Activated CD8-positive, alpha-beta T cell treated with anti-CD3 and anti-CD28 coated beads for 36 hours (primary cell): ENCODE data around the gene TRIM34. TPM values are rescaled to one million over a fixed set of nuclear protein-coding genes. Genes with fewer than 3 reads are reported as not detected.
A peak's percentile ranks its signal among the peaks of the same experiment; 100 is the strongest.

ENCODE experiments used
- ATAC-seq: fragments of 200-7000 bp; cut with Tn5 transposase; one replicate; pipeline ENCODE4 v1.10.0; 2021; ENCODE audit warnings: mild to moderate bottlenecking, moderate library complexity
- CTCF ChIA-PET: fragments of 350-600 bp; sonication (Branson Sonifier 250); formaldehyde crosslinking; loops from one replicate; lab custom pipeline; 2021; ENCODE audit warnings: antibody characterized with exemption; lab: Charles Lee
- POLR2A ChIA-PET: fragments of 350-600 bp; sonication (Branson Sonifier 250); formaldehyde crosslinking; loops from one replicate; lab custom pipeline; 2021; ENCODE audit warnings: antibody characterized with exemption; lab: Charles Lee
- DNase-seq: peaks from one replicate; pipeline ENCODE4 v3.0.0-alpha.2; 2020
- H3K27ac Mint-ChIP-seq: one replicate; pipeline ENCODE4 v1.8.0; 2021; ENCODE audit warnings: mild to moderate bottlenecking, mixed read lengths
- H3K27me3 Mint-ChIP-seq: one replicate; pipeline ENCODE4 v1.8.0; 2021; ENCODE audit warnings: mixed read lengths
- H3K36me3 Mint-ChIP-seq: one replicate; pipeline ENCODE4 v1.8.0; 2021; ENCODE audit warnings: low read depth, mixed read lengths
- H3K4me1 Mint-ChIP-seq: one replicate; pipeline ENCODE4 v1.8.0; 2021; ENCODE audit warnings: low read depth, mixed read lengths
- H3K4me3 Mint-ChIP-seq: one replicate; pipeline ENCODE4 v1.8.0; 2021; ENCODE audit warnings: mild to moderate bottlenecking, moderate library complexity, mixed read lengths
- H3K9me3 Mint-ChIP-seq: one replicate; pipeline ENCODE4 v1.8.0; 2021; ENCODE audit warnings: mixed read lengths
- intact Hi-C: fragments of 100-400 bp; cut with micrococcal nuclease; formaldehyde crosslinking; loops from one replicate; pipeline ENCODE4 v1.10.0; 2022
- total RNA-seq, 2 experiments: library from RNA; stranded (reverse); gene quantifications; one replicate each; pipeline ENCODE4 v1.2.3, GENCODE V29; 2021
- TF ChIP-seq, protein P1 (sequence below): fragments of 200-600 bp; IDR thresholded peaks from one replicate; pipeline ENCODE4 v1.8.0; 2022; ENCODE audit warnings: antibody characterized with exemption, mild to moderate bottlenecking

The TRIM34 gene, protein sequence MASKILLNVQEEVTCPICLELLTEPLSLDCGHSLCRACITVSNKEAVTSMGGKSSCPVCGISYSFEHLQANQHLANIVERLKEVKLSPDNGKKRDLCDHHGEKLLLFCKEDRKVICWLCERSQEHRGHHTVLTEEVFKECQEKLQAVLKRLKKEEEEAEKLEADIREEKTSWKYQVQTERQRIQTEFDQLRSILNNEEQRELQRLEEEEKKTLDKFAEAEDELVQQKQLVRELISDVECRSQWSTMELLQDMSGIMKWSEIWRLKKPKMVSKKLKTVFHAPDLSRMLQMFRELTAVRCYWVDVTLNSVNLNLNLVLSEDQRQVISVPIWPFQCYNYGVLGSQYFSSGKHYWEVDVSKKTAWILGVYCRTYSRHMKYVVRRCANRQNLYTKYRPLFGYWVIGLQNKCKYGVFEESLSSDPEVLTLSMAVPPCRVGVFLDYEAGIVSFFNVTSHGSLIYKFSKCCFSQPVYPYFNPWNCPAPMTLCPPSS
- total RNA-seq, result 1 to 10 TPM; 8.5 to 9.3 TPM

DNA sequence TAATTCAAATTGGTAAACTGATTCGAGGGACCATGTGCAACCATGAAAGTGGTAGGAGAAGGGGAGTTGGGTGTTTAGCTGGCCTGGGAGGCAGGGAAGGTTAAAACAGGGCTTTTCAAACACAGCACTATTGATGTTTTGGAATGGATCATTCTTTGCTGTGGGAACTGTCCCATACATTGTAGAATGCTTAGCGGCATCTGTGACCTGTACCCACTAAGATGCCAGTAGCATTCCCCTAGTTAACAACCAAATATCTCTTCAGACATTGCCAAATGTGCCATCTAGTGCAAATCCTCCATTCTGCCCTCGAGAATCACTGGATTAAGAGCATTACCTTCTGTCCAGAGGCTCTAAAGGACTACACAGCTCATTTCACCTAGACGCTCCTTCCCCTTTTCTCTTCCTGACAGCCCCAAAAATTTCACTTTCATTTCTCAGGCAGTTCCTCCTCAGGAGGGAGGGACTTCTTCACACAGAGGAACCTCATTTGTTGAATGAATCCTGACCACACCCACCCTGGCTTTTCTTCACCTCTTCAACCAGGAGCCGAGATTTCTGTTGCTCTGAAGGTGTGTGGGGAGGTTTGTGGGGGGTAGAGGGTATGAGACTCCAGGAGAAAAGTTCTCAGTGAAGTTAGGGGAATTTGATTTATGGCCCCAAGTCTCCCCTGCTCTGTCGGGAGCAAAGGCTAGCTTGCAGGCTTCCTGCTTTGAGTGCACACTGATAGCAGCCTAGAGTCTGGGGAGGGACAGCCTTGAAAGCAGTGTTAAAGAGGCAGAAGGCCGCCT lies at the start of gene TRIM34:
TSS of gene TRIM34 (plus strand) at position 513 of the 791 bp plus-strand sequence. CDS start 7,331 bp downstream, outside the sequence.
- TF ChIP-seq, protein P1, sequence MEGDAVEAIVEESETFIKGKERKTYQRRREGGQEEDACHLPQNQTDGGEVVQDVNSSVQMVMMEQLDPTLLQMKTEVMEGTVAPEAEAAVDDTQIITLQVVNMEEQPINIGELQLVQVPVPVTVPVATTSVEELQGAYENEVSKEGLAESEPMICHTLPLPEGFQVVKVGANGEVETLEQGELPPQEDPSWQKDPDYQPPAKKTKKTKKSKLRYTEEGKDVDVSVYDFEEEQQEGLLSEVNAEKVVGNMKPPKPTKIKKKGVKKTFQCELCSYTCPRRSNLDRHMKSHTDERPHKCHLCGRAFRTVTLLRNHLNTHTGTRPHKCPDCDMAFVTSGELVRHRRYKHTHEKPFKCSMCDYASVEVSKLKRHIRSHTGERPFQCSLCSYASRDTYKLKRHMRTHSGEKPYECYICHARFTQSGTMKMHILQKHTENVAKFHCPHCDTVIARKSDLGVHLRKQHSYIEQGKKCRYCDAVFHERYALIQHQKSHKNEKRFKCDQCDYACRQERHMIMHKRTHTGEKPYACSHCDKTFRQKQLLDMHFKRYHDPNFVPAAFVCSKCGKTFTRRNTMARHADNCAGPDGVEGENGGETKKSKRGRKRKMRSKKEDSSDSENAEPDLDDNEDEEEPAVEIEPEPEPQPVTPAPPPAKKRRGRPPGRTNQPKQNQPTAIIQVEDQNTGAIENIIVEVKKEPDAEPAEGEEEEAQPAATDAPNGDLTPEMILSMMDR, result no peak
- DNase-seq (peak; percentile 73), ATAC-seq (peak; percentile 97)
- CTCF ChIA-PET, result interaction anchor here (1.2 to 1.9 kb wide), 2 partner anchors 25 to 70 kb away, joined by 4 read pairs; no protein-coding TSS in a partner anchor
- peak within 1 kb of the TSS; percentile 95 for H3K27ac Mint-ChIP-seq
- H3K36me3 Mint-ChIP-seq, result peaks cover 5% of the 10 kb centered on the region
- no peaks in the 10 kb centered on the region for H3K27me3 Mint-ChIP-seq
- intact Hi-C loops, result loop anchor here (2.0 kb wide), 1 partner anchor 60 kb away; the partner anchor contains the start of gene TRIM5
- peaks cover 45% of the 10 kb centered on the region for H3K4me1 Mint-ChIP-seq
- no peaks in the 10 kb centered on the region for H3K9me3 Mint-ChIP-seq
- POLR2A ChIA-PET, result interaction anchor here (0.6 to 1.6 kb wide), 3 partner anchors 60 to 65 kb away, joined by 3 to 9 read pairs (median 7); partner anchors contain the start of genes TRIM22 and TRIM5
- H3K4me3 Mint-ChIP-seq, result peak within 1 kb of the TSS; percentile 93

DNA sequence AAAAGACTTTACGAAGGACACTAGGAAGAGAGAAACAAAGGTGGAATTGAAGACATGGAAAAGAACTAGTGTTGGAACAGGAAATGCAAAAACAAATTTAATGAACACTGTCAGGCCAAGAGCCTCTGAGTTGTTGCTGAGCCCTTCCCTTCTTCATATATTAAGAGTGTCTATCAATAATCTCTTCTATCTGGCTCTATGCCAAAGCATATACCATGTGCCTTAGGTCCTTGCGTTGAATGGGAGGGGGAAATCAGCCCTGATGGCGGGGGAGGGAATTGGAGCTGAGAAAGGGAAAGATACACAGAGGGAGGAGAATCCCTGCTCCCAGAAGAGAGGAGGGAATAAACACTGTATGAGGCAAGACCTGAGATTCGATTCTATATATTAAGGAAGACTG lies 49.6 kb upstream of the TRIM34 start:
- CTCF ChIA-PET, result no interaction called here
- no peak for DNase-seq
- no peaks in the 10 kb centered on the region for H3K9me3 Mint-ChIP-seq
- H3K27ac Mint-ChIP-seq, result no peak overlapping the region
- H3K4me1 Mint-ChIP-seq, result no peaks in the 10 kb centered on the region
- TF ChIP-seq, protein P1, result no peak
- ATAC-seq, result no peak
- no peaks in the 10 kb centered on the region for H3K36me3 Mint-ChIP-seq
- intact Hi-C loops, result no loop called here
- no peaks in the 10 kb centered on the region for H3K27me3 Mint-ChIP-seq
- POLR2A ChIA-PET, result no interaction called here
- no peak overlapping the region for H3K4me3 Mint-ChIP-seq

DNA sequence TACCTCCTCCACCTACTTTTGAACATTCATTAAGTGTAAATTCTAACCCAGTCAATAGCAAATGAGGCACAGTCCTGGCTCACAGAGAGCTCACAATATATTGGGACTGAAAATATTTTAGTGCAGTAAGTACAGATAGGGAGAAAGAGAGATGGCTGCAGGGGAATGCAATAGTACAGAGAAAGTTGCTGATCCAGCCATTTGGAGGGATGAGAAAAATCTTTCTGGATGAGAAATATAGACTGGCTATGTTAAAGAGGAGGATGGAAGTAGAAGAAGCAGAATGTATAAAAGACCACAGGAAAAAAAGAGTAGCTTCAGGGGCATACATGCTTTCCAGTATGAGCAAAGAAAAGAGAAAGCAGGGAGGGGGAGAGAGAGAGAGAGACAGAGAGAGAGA lies 47.7 kb upstream of the TRIM34 start:
- no peak for ATAC-seq

DNA sequence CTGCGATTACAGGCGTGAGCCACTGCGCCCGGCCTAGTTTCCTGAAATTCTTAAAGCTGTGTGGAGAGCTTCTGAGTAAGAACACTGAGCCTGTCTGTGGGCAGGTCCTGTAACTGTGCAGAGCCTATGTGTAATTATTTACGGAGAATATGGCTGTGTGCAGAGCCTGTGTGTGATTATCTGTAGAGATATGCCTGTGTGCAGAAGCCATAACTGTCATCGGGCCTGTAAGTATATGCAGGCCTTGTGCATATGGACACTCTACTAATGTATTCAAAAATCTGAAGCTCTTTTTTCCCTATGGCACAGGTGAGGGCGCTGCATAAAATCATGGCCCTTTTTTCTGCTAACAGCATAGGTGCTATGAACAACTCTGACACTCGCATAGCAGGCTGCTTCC lies 44.2 kb upstream of the TRIM34 start, which contains the start of gene OR52B6:
TSS of gene OR52B6 (plus strand) at position 301 of the 400 bp plus-strand sequence. CDS start at position 301, 0 bp downstream.
- Mint-ChIP-seq H3K27ac (no peak within 1 kb of the TSS), H3K27me3 (no peaks in the 10 kb centered on the region), H3K36me3 (no peaks in the 10 kb centered on the region), H3K9me3 (no peaks in the 10 kb centered on the region), H3K4me1 (no peaks in the 10 kb centered on the region), H3K4me3 (no peak within 1 kb of the TSS)
- TF ChIP-seq, protein P1, result no peak
- ChIA-PET POLR2A (no interaction called here), CTCF (interaction anchor here (1.7 kb wide), 1 partner anchor 19 kb away, joined by 6 read pairs; no protein-coding TSS in a partner anchor)
- ATAC-seq (no peak), DNase-seq (no peak)
- intact Hi-C loops, result no loop called here

More for the DNA sequence above, 47.7 kb upstream of the TRIM34 start:
- TF ChIP-seq, protein P1, result no peak
- Mint-ChIP-seq H3K9me3 (no peaks in the 10 kb centered on the region), H3K27me3 (no peaks in the 10 kb centered on the region), H3K27ac (no peak overlapping the region), H3K36me3 (no peaks in the 10 kb centered on the region), H3K4me3 (no peak overlapping the region), H3K4me1 (no peaks in the 10 kb centered on the region)
- no peak for DNase-seq
- intact Hi-C loops, result no loop called here
- ChIA-PET CTCF (no interaction called here), POLR2A (no interaction called here)
